ENCODE data around the gene MSL3B.

The MSL3B gene

DNA sequence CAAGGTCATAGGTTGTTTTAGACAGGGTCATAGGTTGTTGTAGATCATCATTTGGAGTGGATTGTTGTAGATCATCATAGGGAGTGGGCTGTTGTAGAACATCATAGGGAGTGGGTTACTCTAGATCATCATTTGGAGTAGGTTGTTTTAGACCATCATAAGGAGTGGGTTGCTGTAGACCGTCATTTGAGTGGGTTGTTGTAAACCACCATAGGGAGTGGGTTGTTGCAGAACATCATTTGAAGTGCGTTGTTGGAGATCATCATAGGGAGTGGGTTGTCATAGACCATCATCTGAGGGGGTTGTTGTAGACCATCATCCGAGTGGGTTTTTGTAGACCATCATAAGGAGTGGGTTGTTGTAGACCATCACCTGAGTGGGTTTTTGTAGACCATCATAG, 39.4 kb upstream of the MSL3B start:
- WGBS (ENCODE audit: insufficient coverage), result 97% methylated on average over 3 of the region's 3 CpGs
- H4K20me1 ChIP-seq (ENCODE audit: insufficient read depth, low read length), result no peaks in the 10 kb centered on the region
- no peaks in the 10 kb centered on the region for H3K9me3 ChIP-seq (replicated peaks in 1 of 2; ENCODE audit: control insufficient read depth in 1 of 2, insufficient read depth in 1 of 2, low read length in 2 of 2)
- H3K9me3 Mint-ChIP-seq, result peaks cover 0 to 5% (median 0%) of the 10 kb centered on the region in 7 donors
- no peak overlapping the region for H2AFZ ChIP-seq (ENCODE audit: insufficient read depth, low read depth, low read length, poor library complexity, severe bottlenecking)
- H3K36me3 Mint-ChIP-seq, result no peaks in the 10 kb centered on the region
- no peaks in the 10 kb centered on the region for H3K36me3 ChIP-seq (replicated peaks in 1 of 2; ENCODE audit: control insufficient read depth in 1 of 2, insufficient read depth in 2 of 2, low read length in 2 of 2)
- peaks cover 2 to 8% (median 6%) of the 10 kb centered on the region in 3 donors for H3K27me3 Mint-ChIP-seq (ENCODE audit: low read depth in 3 of 3)
- H3K27ac Mint-ChIP-seq, result no peak overlapping the region
- no peak overlapping the region for H3K27ac ChIP-seq (ENCODE audit: low read depth in 1 of 2, low read length in 2 of 2)
- H3K4me3 ChIP-seq (replicated peaks in 1 of 3; ENCODE audit: low read depth in 2 of 3, low read length in 3 of 3), result no peak overlapping the region
- no peaks in the 10 kb centered on the region for H3K79me2 ChIP-seq (ENCODE audit: insufficient read depth, low read length)
- no peaks in the 10 kb centered on the region for H3K4me1 ChIP-seq (ENCODE audit: control insufficient read depth in 1 of 2, insufficient read depth in 2 of 2, low read length in 2 of 2)
- TF ChIP-seq, protein P1, sequence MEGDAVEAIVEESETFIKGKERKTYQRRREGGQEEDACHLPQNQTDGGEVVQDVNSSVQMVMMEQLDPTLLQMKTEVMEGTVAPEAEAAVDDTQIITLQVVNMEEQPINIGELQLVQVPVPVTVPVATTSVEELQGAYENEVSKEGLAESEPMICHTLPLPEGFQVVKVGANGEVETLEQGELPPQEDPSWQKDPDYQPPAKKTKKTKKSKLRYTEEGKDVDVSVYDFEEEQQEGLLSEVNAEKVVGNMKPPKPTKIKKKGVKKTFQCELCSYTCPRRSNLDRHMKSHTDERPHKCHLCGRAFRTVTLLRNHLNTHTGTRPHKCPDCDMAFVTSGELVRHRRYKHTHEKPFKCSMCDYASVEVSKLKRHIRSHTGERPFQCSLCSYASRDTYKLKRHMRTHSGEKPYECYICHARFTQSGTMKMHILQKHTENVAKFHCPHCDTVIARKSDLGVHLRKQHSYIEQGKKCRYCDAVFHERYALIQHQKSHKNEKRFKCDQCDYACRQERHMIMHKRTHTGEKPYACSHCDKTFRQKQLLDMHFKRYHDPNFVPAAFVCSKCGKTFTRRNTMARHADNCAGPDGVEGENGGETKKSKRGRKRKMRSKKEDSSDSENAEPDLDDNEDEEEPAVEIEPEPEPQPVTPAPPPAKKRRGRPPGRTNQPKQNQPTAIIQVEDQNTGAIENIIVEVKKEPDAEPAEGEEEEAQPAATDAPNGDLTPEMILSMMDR (IDR thresholded peaks at IDR 0.05), result no peak
- H3K9ac ChIP-seq (ENCODE audit: insufficient read depth, low read length, poor library complexity, severe bottlenecking), result no peak overlapping the region
- intact Hi-C loops (cut with micrococcal nuclease), result no loop called here
- H3K4me2 ChIP-seq (replicated peaks; ENCODE audit: extremely low read depth, low read length, poor library complexity, severe bottlenecking), result no peak overlapping the region
- no peaks in the 10 kb centered on the region for H3K27me3 ChIP-seq (ENCODE audit: control insufficient read depth in 2 of 2, insufficient read depth in 2 of 2, low read length in 2 of 2)
- no peak for DNase-seq
- no peak overlapping the region for H3K4me3 Mint-ChIP-seq
- no peaks in the 10 kb centered on the region for H3K4me1 Mint-ChIP-seq

GRCh38 chr2:233905945-233906344, 37.8 kb upstream of the MSL3B start:
- no peaks in the 10 kb centered on the region for H3K4me1 ChIP-seq (ENCODE audit: control insufficient read depth in 1 of 2, insufficient read depth in 2 of 2, low read length in 2 of 2)

More at GRCh38 chr2:233905945-233906344, 37.8 kb upstream of the MSL3B start:
- no peak overlapping the region for H3K4me3 Mint-ChIP-seq
- H3K79me2 ChIP-seq (ENCODE audit: insufficient read depth, low read length), result no peaks in the 10 kb centered on the region
- H3K27me3 Mint-ChIP-seq (ENCODE audit: low read depth in 3 of 3), result peaks cover 4 to 8% (median 5%) of the 10 kb centered on the region in 3 donors
- H3K9me3 Mint-ChIP-seq, result peaks cover 0 to 5% (median 0%) of the 10 kb centered on the region in 7 donors
- no peaks in the 10 kb centered on the region for H3K36me3 Mint-ChIP-seq
- no peak for DNase-seq
- H3K4me2 ChIP-seq (replicated peaks; ENCODE audit: extremely low read depth, low read length, poor library complexity, severe bottlenecking), result no peak overlapping the region
- H3K4me1 Mint-ChIP-seq, result no peaks in the 10 kb centered on the region
- TF ChIP-seq, protein P1 (IDR thresholded peaks at IDR 0.05), result no peak
- 83% methylated on average over 1 of the region's 4 CpGs for WGBS (ENCODE audit: insufficient coverage)
- intact Hi-C loops (cut with micrococcal nuclease), result no loop called here
- no peak overlapping the region for H3K27ac Mint-ChIP-seq
- no peak overlapping the region for H3K27ac ChIP-seq (ENCODE audit: low read depth in 1 of 2, low read length in 2 of 2)
- H4K20me1 ChIP-seq (ENCODE audit: insufficient read depth, low read length), result no peaks in the 10 kb centered on the region
- H3K4me3 ChIP-seq (replicated peaks in 1 of 3; ENCODE audit: low read depth in 2 of 3, low read length in 3 of 3), result no peak overlapping the region
- peaks cover 0 to 3% of the 10 kb centered on the region in 2 donors for H3K27me3 ChIP-seq (ENCODE audit: control insufficient read depth in 2 of 2, insufficient read depth in 2 of 2, low read length in 2 of 2)
- no peak overlapping the region for H3K9ac ChIP-seq (ENCODE audit: insufficient read depth, low read length, poor library complexity, severe bottlenecking)
- H3K9me3 ChIP-seq (replicated peaks in 1 of 2; ENCODE audit: control insufficient read depth in 1 of 2, insufficient read depth in 1 of 2, low read length in 2 of 2), result no peaks in the 10 kb centered on the region
- no peak overlapping the region for H2AFZ ChIP-seq (ENCODE audit: insufficient read depth, low read depth, low read length, poor library complexity, severe bottlenecking)
- H3K36me3 ChIP-seq (replicated peaks in 1 of 2; ENCODE audit: control insufficient read depth in 1 of 2, insufficient read depth in 2 of 2, low read length in 2 of 2), result no peaks in the 10 kb centered on the region
